ENCODE data around the gene KCNT2. TPM values are rescaled to one million over a fixed set of nuclear protein-coding genes. Genes with fewer than 3 reads are reported as not detected.

The KCNT2 gene
- total RNA-seq, 1 donor from 2014 or later, result not detected

- ATAC-seq (ENCODE audit: low read depth) (no peak), DNase-seq (no peak)
- ChIA-PET CTCF (no interaction called here), POLR2A (no interaction called here)
- intact Hi-C loops (cut with micrococcal nuclease), result no loop called here
- Mint-ChIP-seq H3K9me3 (peaks cover 2% of the 10 kb centered on the region), H3K4me1 (no peaks in the 10 kb centered on the region), H3K27ac (no peak overlapping the region), H3K36me3 (ENCODE audit: low read depth) (no peaks in the 10 kb centered on the region), H3K4me3 (no peak overlapping the region), H3K27me3 (no peaks in the 10 kb centered on the region)
- TF ChIP-seq CTCF (IDR thresholded peaks at IDR 0.05), result no peak
Measured at GRCh38 chr1:196593955-196594354, 14.3 kb downstream of the KCNT2 start.

- CTCF ChIA-PET, result no interaction called here
Measured at GRCh38 chr1:196590959-196591358, 17.3 kb downstream of the KCNT2 start.

GRCh38 chr1:196590012-196590708 lies 18.1 kb downstream of the KCNT2 start:
- intact Hi-C loops (cut with micrococcal nuclease), result no loop called here
- Mint-ChIP-seq H3K27ac (no peak overlapping the region), H3K9me3 (peaks cover 2% of the 10 kb centered on the region), H3K4me3 (no peak overlapping the region), H3K4me1 (no peaks in the 10 kb centered on the region), H3K36me3 (ENCODE audit: low read depth) (no peaks in the 10 kb centered on the region), H3K27me3 (no peaks in the 10 kb centered on the region)
- ChIA-PET POLR2A (no interaction called here), CTCF (no interaction called here)
- no peak for DNase-seq
- ATAC-seq (ENCODE audit: low read depth), result no peak
- no peak for TF ChIP-seq CTCF (IDR thresholded peaks at IDR 0.05)

More at GRCh38 chr1:196590959-196591358, 17.3 kb downstream of the KCNT2 start:
- Mint-ChIP-seq H3K36me3 (ENCODE audit: low read depth) (no peaks in the 10 kb centered on the region), H3K27me3 (no peaks in the 10 kb centered on the region), H3K27ac (no peak overlapping the region), H3K9me3 (peaks cover 2% of the 10 kb centered on the region), H3K4me1 (no peaks in the 10 kb centered on the region), H3K4me3 (no peak overlapping the region)
- no peak for TF ChIP-seq CTCF (IDR thresholded peaks at IDR 0.05)
- POLR2A ChIA-PET, result no interaction called here
- intact Hi-C loops (cut with micrococcal nuclease), result no loop called here
- ATAC-seq (ENCODE audit: low read depth), result no peak
- DNase-seq, result no peak

GRCh38 chr1:196584696-196585095 lies 23.5 kb downstream of the KCNT2 start:
- Mint-ChIP-seq H3K27ac (no peak overlapping the region), H3K9me3 (peaks cover 5% of the 10 kb centered on the region), H3K4me1 (no peaks in the 10 kb centered on the region), H3K36me3 (ENCODE audit: low read depth) (no peaks in the 10 kb centered on the region), H3K4me3 (no peak overlapping the region), H3K27me3 (no peaks in the 10 kb centered on the region)
- ATAC-seq (ENCODE audit: low read depth), result no peak
- no peak for DNase-seq
- no peak for TF ChIP-seq CTCF (IDR thresholded peaks at IDR 0.05)
- ChIA-PET POLR2A (no interaction called here), CTCF (no interaction called here)
- intact Hi-C loops (cut with micrococcal nuclease), result no loop called here

- DNase-seq (no peak), ATAC-seq (ENCODE audit: low read depth) (no peak)
- ChIA-PET POLR2A (no interaction called here), CTCF (no interaction called here)
- intact Hi-C loops (cut with micrococcal nuclease), result no loop called here
- H3K4me3 Mint-ChIP-seq, result no peak overlapping the region
- peaks cover 2% of the 10 kb centered on the region for H3K9me3 Mint-ChIP-seq
- no peaks in the 10 kb centered on the region for H3K27me3 Mint-ChIP-seq
- no peak overlapping the region for H3K27ac Mint-ChIP-seq
- no peak for TF ChIP-seq CTCF (IDR thresholded peaks at IDR 0.05)
- no peaks in the 10 kb centered on the region for H3K36me3 Mint-ChIP-seq (ENCODE audit: low read depth)
- no peaks in the 10 kb centered on the region for H3K4me1 Mint-ChIP-seq
Measured at GRCh38 chr1:196577386-196577785, 30.9 kb downstream of the KCNT2 start.

Data from activated B cell treated with CpG ODN at 0.5 μM for 24 hours (primary cell).